KMS-11 (cell line): Measurements from ENCODE around the gene ANGPTL7.

Experiments
- H2AFZ ChIP-seq: fragments of 200-600 bp; sonication (generic); 2 replicates; pipeline ENCODE4 v1.6.1; 2016; ENCODE audit warnings: antibody characterized with exemption, mixed run types, low read depth
- H3K27ac ChIP-seq: fragments of 200-600 bp; sonication (generic); 2 replicates; pipeline ENCODE4 v1.6.1; 2016; ENCODE audit warnings: mild to moderate bottlenecking, mixed run types
- H3K27me3 ChIP-seq: fragments of 200-600 bp; sonication (generic); 2 replicates; pipeline ENCODE4 v1.6.1; 2017; ENCODE audit warnings: mild to moderate bottlenecking, low read depth, mixed run types, moderate library complexity; ENCODE audit not compliant: insufficient read depth
- H3K36me3 ChIP-seq: fragments of 200-600 bp; sonication (generic); 2 replicates; pipeline ENCODE4 v1.6.1; 2017; ENCODE audit warnings: mild to moderate bottlenecking, mixed run types; ENCODE audit not compliant: insufficient read depth
- H3K4me1 ChIP-seq: fragments of 200-600 bp; sonication (generic); 2 replicates; pipeline ENCODE4 v1.6.1; 2016; ENCODE audit warnings: mild to moderate bottlenecking, low read depth, mixed run types; ENCODE audit not compliant: poor library complexity, severe bottlenecking
- H3K4me2 ChIP-seq: fragments of 200-600 bp; sonication (generic); 2 replicates; pipeline ENCODE4 v1.7.0; 2016; ENCODE audit warnings: mild to moderate bottlenecking, mixed run types
- H3K4me3 ChIP-seq: fragments of 200-600 bp; sonication (generic); IDR thresholded peaks from 2 replicates; pipeline ENCODE4 v1.6.1; 2017; ENCODE audit warnings: low read depth, low read length, mixed read lengths; ENCODE audit not compliant: insufficient read depth
- H3K79me2 ChIP-seq: fragments of 200-600 bp; sonication (generic); 2 replicates; pipeline ENCODE4 v1.6.1; 2016; ENCODE audit warnings: low read depth, mixed run types; ENCODE audit not compliant: insufficient read depth
- H3K9ac ChIP-seq: fragments of 200-600 bp; sonication (generic); 2 replicates; pipeline ENCODE4 v1.6.1; 2016; ENCODE audit warnings: mild to moderate bottlenecking, mixed run types
- H4K20me1 ChIP-seq: fragments of 200-600 bp; sonication (generic); 2 replicates; pipeline ENCODE4 v1.6.1; 2016; ENCODE audit warnings: mild to moderate bottlenecking, mixed run types; ENCODE audit not compliant: insufficient read depth
- TF ChIP-seq, protein P1 (sequence below): fragments of 200-600 bp; sonication (generic); conservative IDR thresholded peaks from 2 replicates; pipeline ENCODE4 v1.6.1; 2017; ENCODE audit warnings: low read depth, mild to moderate bottlenecking, antibody characterized with exemption, low read length, moderate library complexity, mixed read lengths

Gene ANGPTL7

DNA sequence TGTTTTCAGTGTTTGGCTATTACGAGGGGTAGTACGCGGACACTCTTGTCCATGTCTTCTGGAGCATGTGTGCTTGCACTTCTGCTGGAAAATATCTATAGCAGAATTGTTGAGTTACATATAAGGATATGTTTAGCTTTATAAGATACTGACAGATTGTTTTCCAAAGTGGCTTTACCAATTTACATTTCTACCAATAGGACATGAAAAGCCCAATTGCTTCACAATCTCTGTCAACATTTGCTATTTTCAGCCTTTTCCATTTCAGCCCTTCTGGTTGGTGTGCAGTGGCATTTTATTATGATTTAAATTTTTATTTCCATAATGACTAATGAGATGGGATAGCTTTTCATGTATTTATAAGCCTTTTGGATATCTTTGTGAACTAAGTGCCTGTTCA, 6.3 kb upstream of the ANGPTL7 start:
- Histone ChIP-seq H3K4me3 (no peak overlapping the region), H4K20me1 (no peaks in the 10 kb centered on the region), H3K79me2 (no peaks in the 10 kb centered on the region), H3K4me1 (no peaks in the 10 kb centered on the region), H3K4me2 (no peak overlapping the region), H2AFZ (no peak overlapping the region), H3K9ac (no peak overlapping the region), H3K36me3 (no peaks in the 10 kb centered on the region), H3K27me3 (no peaks in the 10 kb centered on the region), H3K27ac (no peak overlapping the region)
- TF ChIP-seq, protein P1, sequence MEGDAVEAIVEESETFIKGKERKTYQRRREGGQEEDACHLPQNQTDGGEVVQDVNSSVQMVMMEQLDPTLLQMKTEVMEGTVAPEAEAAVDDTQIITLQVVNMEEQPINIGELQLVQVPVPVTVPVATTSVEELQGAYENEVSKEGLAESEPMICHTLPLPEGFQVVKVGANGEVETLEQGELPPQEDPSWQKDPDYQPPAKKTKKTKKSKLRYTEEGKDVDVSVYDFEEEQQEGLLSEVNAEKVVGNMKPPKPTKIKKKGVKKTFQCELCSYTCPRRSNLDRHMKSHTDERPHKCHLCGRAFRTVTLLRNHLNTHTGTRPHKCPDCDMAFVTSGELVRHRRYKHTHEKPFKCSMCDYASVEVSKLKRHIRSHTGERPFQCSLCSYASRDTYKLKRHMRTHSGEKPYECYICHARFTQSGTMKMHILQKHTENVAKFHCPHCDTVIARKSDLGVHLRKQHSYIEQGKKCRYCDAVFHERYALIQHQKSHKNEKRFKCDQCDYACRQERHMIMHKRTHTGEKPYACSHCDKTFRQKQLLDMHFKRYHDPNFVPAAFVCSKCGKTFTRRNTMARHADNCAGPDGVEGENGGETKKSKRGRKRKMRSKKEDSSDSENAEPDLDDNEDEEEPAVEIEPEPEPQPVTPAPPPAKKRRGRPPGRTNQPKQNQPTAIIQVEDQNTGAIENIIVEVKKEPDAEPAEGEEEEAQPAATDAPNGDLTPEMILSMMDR: no peak

- Histone ChIP-seq H3K79me2 (no peaks in the 10 kb centered on the region), H3K4me1 (no peaks in the 10 kb centered on the region), H3K36me3 (no peaks in the 10 kb centered on the region), H3K4me2 (no peak overlapping the region), H4K20me1 (no peaks in the 10 kb centered on the region), H3K4me3 (no peak overlapping the region), H3K27me3 (no peaks in the 10 kb centered on the region), H3K9ac (no peak overlapping the region), H2AFZ (no peak overlapping the region), H3K27ac (no peak overlapping the region)
- TF ChIP-seq, protein P1: no peak
Observed at GRCh38 chr1:11184973-11185372, 4.2 kb upstream of the ANGPTL7 start.

DNA sequence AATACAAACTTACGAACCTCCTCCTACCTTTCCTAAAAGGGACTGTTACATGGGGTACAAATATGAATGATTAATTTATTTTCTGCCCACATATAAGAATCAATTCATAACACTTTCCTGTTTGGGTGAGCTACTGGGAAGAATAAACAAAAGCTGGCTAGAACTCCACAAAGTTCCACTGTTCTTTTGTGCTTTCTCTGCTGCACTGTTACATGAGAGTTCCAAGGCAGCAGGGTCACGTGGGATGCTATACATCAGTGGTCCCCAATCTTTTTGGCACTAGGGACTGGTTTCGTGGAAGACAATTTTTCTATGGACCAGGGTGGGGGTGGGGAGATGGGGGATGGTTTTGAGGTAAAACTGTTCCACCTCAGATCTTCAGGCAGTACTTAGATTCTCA, 2.2 kb upstream of the ANGPTL7 start:
- Histone ChIP-seq H2AFZ (no peak overlapping the region), H3K36me3 (no peaks in the 10 kb centered on the region), H3K27ac (no peak overlapping the region), H3K4me3 (no peak overlapping the region), H3K9ac (no peak overlapping the region), H3K79me2 (no peaks in the 10 kb centered on the region), H4K20me1 (no peaks in the 10 kb centered on the region), H3K27me3 (no peaks in the 10 kb centered on the region), H3K4me1 (no peaks in the 10 kb centered on the region), H3K4me2 (no peak overlapping the region)
- TF ChIP-seq, protein P1: no peak

- no peak overlapping the region for H3K9ac ChIP-seq
- no peaks in the 10 kb centered on the region for H4K20me1 ChIP-seq
- no peak overlapping the region for H3K4me2 ChIP-seq
- no peaks in the 10 kb centered on the region for H3K27me3 ChIP-seq
- H3K27ac ChIP-seq: no peak overlapping the region
- no peak overlapping the region for H3K4me3 ChIP-seq
- TF ChIP-seq, protein P1: no peak
- H3K36me3 ChIP-seq: no peaks in the 10 kb centered on the region
- no peaks in the 10 kb centered on the region for H3K79me2 ChIP-seq
- H2AFZ ChIP-seq: no peak overlapping the region
- H3K4me1 ChIP-seq: no peaks in the 10 kb centered on the region
Observed at GRCh38 chr1:11187494-11187893, 1.7 kb upstream of the ANGPTL7 start.
